ENCODE data around the gene KASH5.
"Not testable (repeated sequence)": the region's sequence is repeated elsewhere in the genome, so short reads cannot be mapped to it uniquely, and the experiment has no call there.

The KASH5 gene

DNA sequence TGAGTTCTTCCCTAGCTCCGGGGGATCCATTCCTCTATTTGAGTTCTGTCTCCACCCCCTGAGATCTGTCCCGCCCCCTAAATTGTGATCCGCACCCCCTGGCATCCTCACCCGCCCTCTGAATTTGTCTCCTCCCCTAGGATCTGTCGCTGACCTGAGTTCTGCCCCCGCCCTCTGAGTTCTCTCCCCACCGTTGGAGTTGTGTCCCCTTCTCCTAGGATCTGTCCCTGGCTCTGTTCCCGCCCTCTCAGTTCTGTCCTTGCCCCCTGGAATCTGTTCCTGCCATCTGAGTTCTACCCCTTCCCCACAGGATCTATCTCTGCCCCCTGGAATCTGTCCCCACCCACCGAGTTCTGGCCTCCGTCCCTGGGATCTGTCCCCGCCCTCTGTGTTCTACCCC is 54.3 kb downstream of the KASH5 start:
- H3K27ac ChIP-seq (ENCODE audit: low read depth, low read length): no peak overlapping the region
- H3K27me3 ChIP-seq (ENCODE audit: control insufficient read depth, insufficient read depth, low read length): peaks cover 47% of the 10 kb centered on the region
- peak overlapping the region; percentile 55 for H3K4me3 ChIP-seq (ENCODE audit: low read depth, low read length)
- no peaks in the 10 kb centered on the region for H3K9me3 ChIP-seq (ENCODE audit: control insufficient read depth, insufficient read depth, low read length)
- peaks cover 6% of the 10 kb centered on the region for H3K4me1 ChIP-seq (ENCODE audit: control insufficient read depth, insufficient read depth, low read length)
- peaks cover 12% of the 10 kb centered on the region for H3K36me3 ChIP-seq (ENCODE audit: control insufficient read depth, insufficient read depth, low read length)
- H3K9ac ChIP-seq (ENCODE audit: low read depth, low read length): no peak overlapping the region

DNA sequence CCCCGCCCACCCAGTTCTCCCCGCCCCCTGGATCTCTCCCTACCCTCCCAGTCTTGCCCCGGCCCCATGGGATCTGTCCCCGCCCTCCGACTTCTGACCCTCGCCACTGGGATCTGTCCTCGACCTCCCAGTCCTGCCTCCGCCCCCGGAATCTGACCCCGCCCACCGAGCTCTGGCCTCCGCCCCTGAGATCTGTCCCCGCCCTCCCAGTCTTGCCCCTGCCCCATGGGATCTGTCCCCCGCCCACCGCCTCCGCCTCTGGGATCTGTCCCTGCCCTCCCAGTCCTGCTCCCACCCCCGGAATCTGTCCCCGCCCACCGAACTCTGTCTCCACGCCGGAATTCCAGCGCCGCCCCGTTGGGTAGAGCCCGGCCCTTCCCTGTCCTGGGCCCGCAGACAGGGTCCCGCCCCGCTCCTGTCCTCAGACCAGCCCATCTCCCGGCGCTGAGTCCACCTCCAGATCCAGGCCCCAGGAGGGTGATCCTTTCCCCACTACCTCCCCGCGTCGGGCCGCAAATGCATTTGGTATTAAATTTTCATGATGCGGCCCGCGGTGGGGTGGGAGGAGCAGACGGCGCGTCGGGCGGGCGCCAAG is 54.8 kb downstream of the KASH5 start:
- no peaks in the 10 kb centered on the region for H3K9me3 ChIP-seq (ENCODE audit: control insufficient read depth, insufficient read depth, low read length)
- peaks cover 12% of the 10 kb centered on the region for H3K36me3 ChIP-seq (ENCODE audit: control insufficient read depth, insufficient read depth, low read length)
- H3K4me1 ChIP-seq (ENCODE audit: control insufficient read depth, insufficient read depth, low read length): peaks cover 10% of the 10 kb centered on the region
- H3K27me3 ChIP-seq (ENCODE audit: control insufficient read depth, insufficient read depth, low read length): peaks cover 42% of the 10 kb centered on the region
- peak overlapping the region; percentile 82 for H3K27ac ChIP-seq (ENCODE audit: low read depth, low read length)
- no peak overlapping the region; the same call in 1 of the 2 replicates for H3K9ac ChIP-seq (ENCODE audit: low read depth, low read length)
- H3K4me3 ChIP-seq (ENCODE audit: low read depth, low read length): peak overlapping the region; percentile 77

DNA sequence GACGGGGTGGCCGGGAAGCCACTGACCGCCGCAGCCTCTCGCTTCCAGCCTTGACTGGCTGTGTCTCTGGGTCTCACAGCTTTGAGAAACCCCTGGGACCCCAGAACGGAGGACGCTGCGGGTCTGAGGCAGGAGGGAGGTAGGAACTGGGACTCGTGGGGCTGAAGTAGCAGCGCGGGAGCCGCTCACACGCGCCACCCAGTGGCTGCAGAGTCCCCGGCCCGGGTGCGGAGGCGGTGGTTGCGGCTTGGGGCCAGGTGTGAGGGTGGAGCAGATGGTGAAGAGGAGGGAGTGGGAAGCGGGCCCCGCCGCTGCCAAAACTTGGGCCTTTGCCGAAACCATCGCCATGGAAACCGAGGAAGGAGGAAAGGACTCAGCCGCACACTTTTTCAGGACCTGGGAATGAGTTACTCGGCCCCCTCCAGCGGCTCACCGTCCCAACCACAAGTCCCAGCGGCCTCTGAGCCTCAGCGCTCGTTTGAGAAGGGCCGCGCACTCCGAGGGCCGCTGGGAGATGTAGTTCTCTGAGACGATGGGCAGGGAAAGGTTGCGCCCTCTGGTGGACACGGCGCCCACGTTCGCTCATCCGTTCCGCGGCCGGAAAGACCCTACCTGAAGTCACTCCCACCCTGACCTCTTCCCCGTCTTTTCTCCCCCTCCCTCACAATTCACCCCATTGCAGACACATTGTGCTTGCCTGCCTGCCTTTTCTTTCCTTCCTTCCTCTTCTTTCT is 55.5 kb downstream of the KASH5 start:
- H3K4me1 ChIP-seq (ENCODE audit: control insufficient read depth, insufficient read depth, low read length): peaks cover 12% of the 10 kb centered on the region
- peaks cover 35% of the 10 kb centered on the region for H3K27me3 ChIP-seq (ENCODE audit: control insufficient read depth, insufficient read depth, low read length)
- H3K9ac ChIP-seq (ENCODE audit: low read depth, low read length): no peak overlapping the region; the same call in 1 of the 2 replicates
- H3K27ac ChIP-seq (ENCODE audit: low read depth, low read length): peak overlapping the region; percentile 82
- H3K36me3 ChIP-seq (ENCODE audit: control insufficient read depth, insufficient read depth, low read length): peaks cover 19% of the 10 kb centered on the region
- H3K9me3 ChIP-seq (ENCODE audit: control insufficient read depth, insufficient read depth, low read length): no peaks in the 10 kb centered on the region
- peak overlapping the region; percentile 77 for H3K4me3 ChIP-seq (ENCODE audit: low read depth, low read length)

DNA sequence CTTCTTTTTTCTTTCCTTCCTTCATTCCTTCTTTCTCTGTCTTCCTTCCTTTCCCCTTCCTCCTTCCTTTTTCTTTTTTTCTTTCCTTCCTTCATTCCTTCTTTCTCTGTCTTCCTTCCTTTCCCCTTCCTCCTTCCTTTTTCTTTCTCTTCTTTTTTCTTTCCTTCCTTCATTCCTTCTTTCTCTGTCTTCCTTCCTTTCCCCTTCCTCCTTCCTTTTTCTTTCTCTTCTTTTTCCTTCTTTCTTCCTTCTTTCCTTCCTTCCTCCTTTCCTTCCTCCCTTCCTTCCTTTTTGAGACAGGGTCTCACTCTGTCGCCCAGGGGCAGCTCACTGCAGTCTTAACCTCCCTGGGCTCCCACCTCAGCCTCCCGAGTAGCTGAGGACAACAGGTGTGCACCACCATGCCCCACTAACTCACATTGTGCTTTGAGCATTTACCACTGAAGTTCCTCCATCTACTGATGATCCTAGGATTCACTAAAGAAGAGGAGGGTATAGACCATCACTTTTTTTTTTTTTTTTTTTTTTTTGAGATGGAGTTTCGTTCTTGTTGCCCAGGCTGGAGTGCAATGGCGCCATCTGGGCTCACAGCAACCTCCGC is 56.2 kb downstream of the KASH5 start:
- Histone ChIP-seq H3K27me3 (ENCODE audit: control insufficient read depth, insufficient read depth, low read length) (peaks cover 28% of the 10 kb centered on the region), H3K4me1 (ENCODE audit: control insufficient read depth, insufficient read depth, low read length) (peaks cover 12% of the 10 kb centered on the region), H3K36me3 (ENCODE audit: control insufficient read depth, insufficient read depth, low read length) (peaks cover 26% of the 10 kb centered on the region)
- not testable (repeated sequence) for H3K27ac ChIP-seq (ENCODE audit: low read depth, low read length); H3K9ac ChIP-seq (ENCODE audit: low read depth, low read length); H3K4me3 ChIP-seq (ENCODE audit: low read depth, low read length); H3K9me3 ChIP-seq (ENCODE audit: control insufficient read depth, insufficient read depth, low read length)

DNA sequence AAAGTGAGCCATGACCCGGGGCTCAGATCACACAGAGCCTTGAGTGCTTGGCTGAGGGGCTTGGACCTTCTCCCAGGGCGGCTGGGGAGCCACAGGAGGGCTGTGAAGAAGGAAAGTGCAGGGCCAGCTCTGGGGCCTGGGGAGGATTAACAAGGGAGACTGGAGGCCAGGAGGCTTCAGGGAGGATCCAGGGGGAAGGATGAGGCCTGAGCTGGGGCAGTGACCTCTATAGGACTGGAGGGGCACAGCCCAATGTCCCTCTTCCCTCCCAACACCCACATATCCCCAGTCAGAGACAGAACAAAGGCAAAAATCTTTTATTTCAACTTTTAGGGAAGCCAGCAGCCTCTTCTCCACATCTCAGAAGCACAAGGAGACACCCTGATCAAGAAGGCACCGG is 57.9 kb downstream of the KASH5 start:
- Histone ChIP-seq H3K4me1 (ENCODE audit: control insufficient read depth, insufficient read depth, low read length) (peaks cover 12% of the 10 kb centered on the region), H3K9ac (ENCODE audit: low read depth, low read length) (no peak overlapping the region), H3K27ac (ENCODE audit: low read depth, low read length) (no peak overlapping the region), H3K9me3 (ENCODE audit: control insufficient read depth, insufficient read depth, low read length) (no peaks in the 10 kb centered on the region), H3K27me3 (ENCODE audit: control insufficient read depth, insufficient read depth, low read length) (peaks cover 11% of the 10 kb centered on the region), H3K4me3 (ENCODE audit: low read depth, low read length) (no peak overlapping the region), H3K36me3 (ENCODE audit: control insufficient read depth, insufficient read depth, low read length) (peaks cover 33% of the 10 kb centered on the region)

DNA sequence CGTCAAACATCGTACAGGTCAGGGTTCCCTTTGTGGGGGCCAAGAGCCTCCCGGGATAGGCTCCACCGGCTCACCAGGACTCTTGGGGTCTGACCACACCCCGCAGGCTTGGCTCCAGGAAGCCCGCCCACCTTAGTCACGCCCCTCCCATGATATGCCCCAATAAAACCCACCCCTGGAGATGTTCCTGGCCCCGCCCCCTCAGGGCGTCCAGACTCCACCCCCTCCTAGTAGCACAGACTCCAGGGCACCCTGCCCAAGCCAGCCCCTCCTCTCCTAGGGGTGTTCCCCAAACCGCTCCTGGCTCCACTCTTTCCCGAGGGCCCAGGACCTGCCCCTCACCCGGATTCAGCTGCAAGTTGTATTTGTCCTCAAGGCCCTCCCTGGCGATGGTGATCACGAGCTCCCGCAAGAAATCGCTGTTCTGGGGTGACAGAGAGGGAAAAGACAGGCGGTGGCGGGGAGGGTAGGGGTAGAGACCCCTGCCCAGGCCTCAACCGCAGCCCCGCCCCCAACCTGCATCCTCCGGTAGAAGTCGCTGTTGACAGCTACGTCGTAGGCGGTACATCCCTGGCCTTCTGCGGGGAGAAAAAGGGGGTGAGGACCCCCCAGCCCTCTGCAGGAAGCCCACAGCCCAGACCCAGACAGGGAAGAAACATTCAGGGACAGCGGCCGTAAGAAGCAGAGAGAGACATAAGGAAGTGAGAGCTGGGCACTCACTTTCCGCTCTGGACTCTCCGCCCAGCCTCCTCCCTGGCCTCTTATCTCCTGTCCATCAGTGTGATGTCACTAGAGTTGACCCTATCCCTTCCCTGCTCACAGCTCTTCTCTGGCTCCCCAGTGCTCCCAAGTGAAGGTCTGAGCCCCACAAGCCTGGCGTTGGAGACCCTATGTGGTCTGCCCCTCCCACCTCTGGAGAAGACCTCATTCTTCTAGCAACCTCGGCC is 59.7 kb downstream of the KASH5 start:
- Histone ChIP-seq H3K27me3 (ENCODE audit: control insufficient read depth, insufficient read depth, low read length) (no peaks in the 10 kb centered on the region), H3K4me1 (ENCODE audit: control insufficient read depth, insufficient read depth, low read length) (peaks cover 5% of the 10 kb centered on the region; the same call in 1 of the 2 replicates), H3K36me3 (ENCODE audit: control insufficient read depth, insufficient read depth, low read length) (peaks cover 33% of the 10 kb centered on the region), H3K9me3 (ENCODE audit: control insufficient read depth, insufficient read depth, low read length) (no peaks in the 10 kb centered on the region), H3K4me3 (ENCODE audit: low read depth, low read length) (no peak overlapping the region), H3K9ac (ENCODE audit: low read depth, low read length) (no peak overlapping the region), H3K27ac (ENCODE audit: low read depth, low read length) (no peak overlapping the region)

DNA sequence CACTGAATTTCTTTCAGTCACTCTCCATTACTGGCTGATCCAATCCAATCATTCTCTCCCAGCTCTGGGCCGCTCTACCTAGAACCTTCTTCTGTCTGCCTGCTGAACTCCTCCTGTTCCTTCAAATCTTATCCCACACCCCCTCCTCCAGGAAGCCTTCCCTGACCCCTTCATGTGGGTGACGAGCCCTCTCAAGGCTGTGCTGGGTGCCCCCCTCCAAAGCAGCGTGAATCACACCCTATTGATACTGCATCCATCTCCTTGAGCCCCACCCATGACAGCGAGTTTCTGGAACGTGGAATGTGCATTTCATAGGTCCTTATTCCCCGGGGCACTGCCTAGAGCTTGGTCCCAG is 60.4 kb downstream of the KASH5 start:
- no peak overlapping the region for H3K4me3 ChIP-seq (ENCODE audit: low read depth, low read length)
- no peaks in the 10 kb centered on the region for H3K27me3 ChIP-seq (ENCODE audit: control insufficient read depth, insufficient read depth, low read length)
- no peaks in the 10 kb centered on the region for H3K9me3 ChIP-seq (ENCODE audit: control insufficient read depth, insufficient read depth, low read length)
- H3K9ac ChIP-seq (ENCODE audit: low read depth, low read length): no peak overlapping the region
- H3K36me3 ChIP-seq (ENCODE audit: control insufficient read depth, insufficient read depth, low read length): peaks cover 33% of the 10 kb centered on the region
- H3K27ac ChIP-seq (ENCODE audit: low read depth, low read length): no peak overlapping the region
- peaks cover 5% of the 10 kb centered on the region; the same call in 1 of the 2 replicates for H3K4me1 ChIP-seq (ENCODE audit: control insufficient read depth, insufficient read depth, low read length)

DNA sequence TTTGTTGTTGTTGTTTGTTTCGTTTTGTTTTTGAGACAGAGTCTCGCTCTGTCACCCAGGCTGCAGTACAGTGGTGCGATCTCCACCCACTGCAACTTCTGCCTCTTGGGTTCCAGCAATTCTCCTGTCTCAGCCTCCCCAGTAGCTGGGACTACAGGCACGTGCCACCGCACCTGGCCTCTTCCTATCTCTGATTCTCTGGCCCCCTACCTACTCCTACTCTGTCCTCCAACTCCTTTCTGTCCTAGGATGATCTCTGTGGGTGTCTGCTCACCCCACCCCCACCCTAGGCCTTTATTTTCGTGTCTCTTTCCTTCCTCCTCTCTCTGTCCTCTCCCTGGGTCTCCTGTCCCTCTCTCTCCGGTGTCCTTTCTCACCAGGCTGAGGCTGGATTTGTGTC is 62.4 kb downstream of the KASH5 start:
- H3K27ac ChIP-seq (ENCODE audit: low read depth, low read length): no peak overlapping the region

DNA sequence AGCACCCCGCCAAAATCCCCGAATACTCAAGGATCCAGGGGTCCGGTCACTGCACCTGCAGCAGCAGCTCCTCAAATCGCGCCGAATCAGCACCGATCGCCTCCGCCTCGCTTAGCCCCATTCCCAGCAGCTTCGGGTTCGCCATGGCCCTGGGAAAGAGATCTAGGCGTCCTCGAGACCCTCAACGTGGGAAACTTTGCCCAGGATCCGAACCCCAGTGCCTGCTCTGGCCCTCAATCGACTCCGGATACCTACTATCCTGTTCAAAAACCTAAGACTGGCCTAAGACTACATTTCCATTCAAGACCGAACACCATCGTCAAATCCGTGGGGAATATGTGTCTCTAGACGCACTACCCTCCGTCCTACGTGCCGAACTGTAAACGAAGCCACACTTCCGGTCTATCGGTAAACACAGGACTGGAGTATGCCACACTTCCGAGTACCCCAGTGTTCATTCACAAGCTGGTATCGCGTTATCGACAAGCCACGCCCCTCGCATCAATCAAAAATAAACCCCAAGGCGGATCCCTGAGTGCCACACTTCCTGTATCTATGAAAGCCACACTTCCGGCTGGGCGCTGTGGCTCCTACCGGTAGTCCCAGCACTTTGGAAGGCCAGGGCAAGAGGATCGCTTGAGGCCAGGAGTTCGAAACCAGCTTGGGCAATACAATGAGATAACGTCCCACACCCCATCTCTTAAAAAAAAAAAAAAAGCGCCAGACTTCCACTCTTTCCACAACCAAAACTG is 63.6 kb downstream of the KASH5 start, which contains the start of gene PIH1D1:
PIH1D1 (minus strand) TSS at position 385 of the 752 bp plus-strand sequence; CDS start at position 145, 240 bp downstream.
- H3K9ac ChIP-seq (ENCODE audit: low read depth, low read length): peak within 1 kb of the TSS; percentile 98
- peak within 1 kb of the TSS; percentile 93 for H3K4me3 ChIP-seq (ENCODE audit: low read depth, low read length)
- no peaks in the 10 kb centered on the region for H3K27me3 ChIP-seq (ENCODE audit: control insufficient read depth, insufficient read depth, low read length)
- no peaks in the 10 kb centered on the region for H3K9me3 ChIP-seq (ENCODE audit: control insufficient read depth, insufficient read depth, low read length)
- peaks cover 7% of the 10 kb centered on the region; the same call in 1 of the 2 replicates for H3K4me1 ChIP-seq (ENCODE audit: control insufficient read depth, insufficient read depth, low read length)
- peak within 1 kb of the TSS; percentile 99 for H3K27ac ChIP-seq (ENCODE audit: low read depth, low read length)
- peaks cover 32% of the 10 kb centered on the region for H3K36me3 ChIP-seq (ENCODE audit: control insufficient read depth, insufficient read depth, low read length)

More for the DNA sequence above, 62.4 kb downstream of the KASH5 start:
- H3K4me1 ChIP-seq (ENCODE audit: control insufficient read depth, insufficient read depth, low read length): peaks cover 7% of the 10 kb centered on the region; the same call in 1 of the 2 replicates
- H3K9me3 ChIP-seq (ENCODE audit: control insufficient read depth, insufficient read depth, low read length): no peaks in the 10 kb centered on the region
- no peak overlapping the region for H3K9ac ChIP-seq (ENCODE audit: low read depth, low read length)
- H3K4me3 ChIP-seq (ENCODE audit: low read depth, low read length): peak overlapping the region; percentile 85; the same call in 1 of the 2 replicates
- no peaks in the 10 kb centered on the region for H3K27me3 ChIP-seq (ENCODE audit: control insufficient read depth, insufficient read depth, low read length)
- H3K36me3 ChIP-seq (ENCODE audit: control insufficient read depth, insufficient read depth, low read length): peaks cover 33% of the 10 kb centered on the region
